ENCODE results near the gene ARFIP2. TPM values are rescaled to one million over a fixed set of nuclear protein-coding genes. Genes with fewer than 3 reads are reported as not detected.

Gene ARFIP2
- total RNA-seq, 1 experiment from 2014 or later, result 65.2 TPM

DNA sequence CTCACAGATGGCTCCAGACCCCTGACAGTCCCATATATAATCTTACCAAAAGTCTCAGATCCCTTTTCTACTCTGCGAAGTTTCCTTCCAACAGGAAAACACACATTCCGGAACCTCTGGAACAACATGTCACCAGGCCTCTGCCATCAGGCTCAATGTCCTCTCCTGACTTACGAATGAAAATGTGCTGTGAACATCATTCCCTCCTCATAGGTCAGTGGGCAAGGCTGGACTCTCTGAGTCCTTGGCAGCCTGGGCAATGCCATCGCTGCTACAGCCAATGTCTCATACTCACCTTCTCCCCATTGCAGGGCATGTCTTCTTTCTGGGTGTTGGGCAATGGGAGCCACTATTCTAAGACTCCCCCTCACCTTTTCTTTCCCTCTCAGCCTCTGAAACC, 38.7 kb downstream of the ARFIP2 start:
- no peaks in the 10 kb centered on the region for H3K9me3 ChIP-seq (ENCODE audit: low read length)
- H3K4me2 ChIP-seq (ENCODE audit: low read length), result no peak overlapping the region
- no peaks in the 10 kb centered on the region for H4K20me1 ChIP-seq (ENCODE audit: low read length)
- POLR2A ChIA-PET (ENCODE audit: unreplicated experiment), result no interaction called here
- H3K9me2 ChIP-seq (replicated peaks; ENCODE audit: low read length), result no peaks in the 10 kb centered on the region
- H3K36me3 ChIP-seq (ENCODE audit: low read depth, low read length), result no peaks in the 10 kb centered on the region
- DNase-seq, result no peak
- no peaks in the 10 kb centered on the region for H3K79me2 ChIP-seq (ENCODE audit: low read length)
- no peaks in the 10 kb centered on the region for H3K27me3 ChIP-seq (ENCODE audit: low read length)
- intact Hi-C loops (cut with micrococcal nuclease), result no loop called here
- no peak overlapping the region for H3K27ac ChIP-seq (ENCODE audit: low read length)
- ATAC-seq, result no peak
- H3K4me1 ChIP-seq (ENCODE audit: insufficient read depth, low read length), result no peaks in the 10 kb centered on the region
- BruUV-seq (replicated peaks), result no TSS peak
- H3K4me3 ChIP-seq (ENCODE audit: low read length), result no peak overlapping the region
- H2AFZ ChIP-seq (ENCODE audit: low read length), result no peak overlapping the region
- TF ChIP-seq, protein P1, sequence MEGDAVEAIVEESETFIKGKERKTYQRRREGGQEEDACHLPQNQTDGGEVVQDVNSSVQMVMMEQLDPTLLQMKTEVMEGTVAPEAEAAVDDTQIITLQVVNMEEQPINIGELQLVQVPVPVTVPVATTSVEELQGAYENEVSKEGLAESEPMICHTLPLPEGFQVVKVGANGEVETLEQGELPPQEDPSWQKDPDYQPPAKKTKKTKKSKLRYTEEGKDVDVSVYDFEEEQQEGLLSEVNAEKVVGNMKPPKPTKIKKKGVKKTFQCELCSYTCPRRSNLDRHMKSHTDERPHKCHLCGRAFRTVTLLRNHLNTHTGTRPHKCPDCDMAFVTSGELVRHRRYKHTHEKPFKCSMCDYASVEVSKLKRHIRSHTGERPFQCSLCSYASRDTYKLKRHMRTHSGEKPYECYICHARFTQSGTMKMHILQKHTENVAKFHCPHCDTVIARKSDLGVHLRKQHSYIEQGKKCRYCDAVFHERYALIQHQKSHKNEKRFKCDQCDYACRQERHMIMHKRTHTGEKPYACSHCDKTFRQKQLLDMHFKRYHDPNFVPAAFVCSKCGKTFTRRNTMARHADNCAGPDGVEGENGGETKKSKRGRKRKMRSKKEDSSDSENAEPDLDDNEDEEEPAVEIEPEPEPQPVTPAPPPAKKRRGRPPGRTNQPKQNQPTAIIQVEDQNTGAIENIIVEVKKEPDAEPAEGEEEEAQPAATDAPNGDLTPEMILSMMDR (conservative IDR thresholded peaks at IDR 0.05; ENCODE audit: low read depth, low read length), result no peak
- no peak for TF ChIP-seq EZH2 (IDR thresholded peaks at IDR 0.05; ENCODE audit: low read length, unreplicated experiment)
- TF ChIP-seq EZH2phosphoT487 (IDR thresholded peaks at IDR 0.05; ENCODE audit: borderline replicate concordance, low read length), result no peak
- CTCF ChIA-PET, result interaction anchor here (1.4 kb wide), 1 partner anchor 67 kb away, joined by 9 read pairs; no protein-coding TSS in a partner anchor
- H3K9ac ChIP-seq (ENCODE audit: low read length), result no peak overlapping the region
- H3F3A ChIP-seq (ENCODE audit: low read length, unreplicated experiment), result no peaks in the 10 kb centered on the region

DNA sequence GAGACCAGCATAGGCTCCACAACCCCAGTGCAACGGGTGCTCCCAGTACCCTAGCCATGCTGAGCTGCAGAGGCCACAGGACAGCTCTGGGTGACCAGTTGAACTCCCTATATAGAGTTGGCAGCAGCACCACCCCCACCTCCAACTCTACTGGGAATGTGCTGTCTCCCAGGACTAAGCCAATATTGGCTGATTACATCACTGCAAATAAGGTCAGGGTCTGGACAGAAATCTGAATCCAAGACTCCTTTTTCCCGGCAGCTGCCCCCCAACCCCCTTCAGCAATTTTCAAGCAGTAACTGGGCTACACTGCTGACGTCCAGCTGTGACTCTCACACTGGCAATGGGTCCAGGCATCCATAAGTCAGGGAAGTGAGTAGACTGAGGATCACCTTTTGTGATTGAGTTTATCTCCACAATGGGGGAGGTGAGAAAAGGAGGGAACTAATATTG, 40.2 kb downstream of the ARFIP2 start, which contains the start of gene HPX:
Gene HPX (minus strand): TSS at position 82 of the 453 bp plus-strand sequence. CDS start 24 bp downstream, at position 58.
- Histone ChIP-seq H3K36me3 (ENCODE audit: low read depth, low read length) (no peaks in the 10 kb centered on the region), H3K9ac (ENCODE audit: low read length) (no peak within 1 kb of the TSS), H3K4me3 (ENCODE audit: low read length) (no peak within 1 kb of the TSS), H3K4me2 (ENCODE audit: low read length) (no peak within 1 kb of the TSS), H3F3A (ENCODE audit: low read length, unreplicated experiment) (no peaks in the 10 kb centered on the region), H3K9me3 (ENCODE audit: low read length) (no peaks in the 10 kb centered on the region), H3K27me3 (ENCODE audit: low read length) (no peaks in the 10 kb centered on the region), H2AFZ (ENCODE audit: low read length) (no peak within 1 kb of the TSS), H4K20me1 (ENCODE audit: low read length) (no peaks in the 10 kb centered on the region), H3K79me2 (ENCODE audit: low read length) (no peaks in the 10 kb centered on the region), H3K9me2 (replicated peaks; ENCODE audit: low read length) (no peaks in the 10 kb centered on the region), H3K4me1 (ENCODE audit: insufficient read depth, low read length) (no peaks in the 10 kb centered on the region), H3K27ac (ENCODE audit: low read length) (no peak within 1 kb of the TSS)
- CTCF ChIA-PET, result interaction anchor here (0.5 to 0.8 kb wide), 2 partner anchors 14 to 62 kb away, joined by 4 read pairs; no protein-coding TSS in a partner anchor
- POLR2A ChIA-PET (ENCODE audit: unreplicated experiment), result no interaction called here
- intact Hi-C loops (cut with micrococcal nuclease), result no loop called here
- ATAC-seq, result no peak
- no TSS peak for BruUV-seq (replicated peaks)
- no peak for DNase-seq
- no peak for TF ChIP-seq EZH2phosphoT487 (IDR thresholded peaks at IDR 0.05; ENCODE audit: borderline replicate concordance, low read length)
- TF ChIP-seq, protein P1 (conservative IDR thresholded peaks at IDR 0.05; ENCODE audit: low read depth, low read length), result no peak
- TF ChIP-seq EZH2 (IDR thresholded peaks at IDR 0.05; ENCODE audit: low read length, unreplicated experiment), result no peak

DNA sequence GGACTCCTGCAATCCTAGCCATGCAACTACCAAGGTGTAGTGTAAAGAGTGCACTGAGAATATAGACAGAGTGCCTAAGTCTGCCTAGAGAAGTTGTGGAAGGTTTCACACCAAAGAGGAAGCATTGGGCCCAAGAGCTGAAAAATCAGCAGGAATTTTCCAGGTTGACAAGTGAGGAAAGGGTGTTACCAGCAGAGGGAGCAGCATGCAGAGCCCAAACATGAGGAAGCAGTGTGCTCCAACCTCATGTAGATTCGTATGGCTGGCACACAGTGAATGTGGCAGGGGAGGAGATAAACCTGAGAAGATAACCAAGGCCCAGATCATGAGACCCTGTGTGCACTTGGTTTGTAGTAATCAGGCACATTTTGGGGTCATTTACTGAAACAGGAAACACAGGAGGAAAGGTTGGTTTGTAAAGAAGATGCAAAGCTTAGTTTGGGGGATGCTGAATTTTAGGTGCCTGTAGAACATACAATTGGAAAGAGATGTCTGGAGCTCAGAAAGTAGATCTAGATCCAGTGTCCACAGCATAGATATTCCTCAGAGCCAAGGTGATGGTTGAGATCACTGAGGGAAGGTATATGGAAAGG, 42.1 kb downstream of the ARFIP2 start:
- intact Hi-C loops (cut with micrococcal nuclease), result loop anchor here (1.0 to 5.0 kb wide), 2 partner anchors 66 to 228 kb away; no protein-coding TSS in a partner anchor
- Histone ChIP-seq H3K27me3 (ENCODE audit: low read length) (no peaks in the 10 kb centered on the region), H2AFZ (ENCODE audit: low read length) (no peak overlapping the region; the same call in 1 of the 2 replicates), H3K36me3 (ENCODE audit: low read depth, low read length) (no peaks in the 10 kb centered on the region), H3K4me1 (ENCODE audit: insufficient read depth, low read length) (no peaks in the 10 kb centered on the region), H3K4me3 (ENCODE audit: low read length) (no peak overlapping the region), H3K27ac (ENCODE audit: low read length) (no peak overlapping the region), H3K79me2 (ENCODE audit: low read length) (no peaks in the 10 kb centered on the region), H4K20me1 (ENCODE audit: low read length) (no peaks in the 10 kb centered on the region), H3F3A (ENCODE audit: low read length, unreplicated experiment) (no peaks in the 10 kb centered on the region), H3K4me2 (ENCODE audit: low read length) (no peak overlapping the region), H3K9me2 (replicated peaks; ENCODE audit: low read length) (no peaks in the 10 kb centered on the region), H3K9ac (ENCODE audit: low read length) (no peak overlapping the region), H3K9me3 (ENCODE audit: low read length) (no peaks in the 10 kb centered on the region)
- CTCF ChIA-PET, result interaction anchor here (1.0 to 1.2 kb wide), 2 partner anchors 20 to 60 kb away, joined by 3 to 5 read pairs; no protein-coding TSS in a partner anchor
- no TSS peak for BruUV-seq (replicated peaks)
- DNase-seq (peak; percentile 52), ATAC-seq (peak; percentile 46; the same call in 1 of the 2 replicates)
- no peak for TF ChIP-seq EZH2phosphoT487 (IDR thresholded peaks at IDR 0.05; ENCODE audit: borderline replicate concordance, low read length)
- TF ChIP-seq, protein P1 (conservative IDR thresholded peaks at IDR 0.05; ENCODE audit: low read depth, low read length), result peak; percentile 66
- POLR2A ChIA-PET (ENCODE audit: unreplicated experiment), result no interaction called here
